HL-60/S4 treated with retinoic acid at 250 ng/mL for 4 days and 3 days (cell line): ENCODE measurements around the gene TMEM108.

Experiments
- in situ Hi-C: fragments of 300-500 bp; cut with MboI; formaldehyde crosslinking; loops from 2 replicates; pipeline ENCODE4 v1.7.0; 2022; ENCODE audit warnings: low sequenced_read_pairs

TMEM108 gene

GRCh38 chr3:133050891-133051290 lies 12.7 kb downstream of the TMEM108 start:
- in situ Hi-C loops: no loop called here

- in situ Hi-C loops: no loop called here
These were observed 15.3 kb downstream of the TMEM108 start for GRCh38 chr3:133053532-133053931.

GRCh38 chr3:133054586-133054985 lies 16.4 kb downstream of the TMEM108 start:
- in situ Hi-C loops: no loop called here

- in situ Hi-C loops: no loop called here
These were observed 17.1 kb downstream of the TMEM108 start for GRCh38 chr3:133055339-133055738.

- in situ Hi-C loops: no loop called here
These were observed 20.1 kb downstream of the TMEM108 start for GRCh38 chr3:133058243-133058642.

- in situ Hi-C loops: no loop called here
These were observed 20.6 kb downstream of the TMEM108 start for GRCh38 chr3:133058831-133059230.

- in situ Hi-C loops: no loop called here
These were observed 27.2 kb downstream of the TMEM108 start for GRCh38 chr3:133065193-133065961.

- in situ Hi-C loops: no loop called here
These were observed 27.8 kb downstream of the TMEM108 start for GRCh38 chr3:133066026-133066425.

- in situ Hi-C loops: no loop called here
These were observed 31.5 kb downstream of the TMEM108 start for GRCh38 chr3:133069556-133070286.

- in situ Hi-C loops: no loop called here
These were observed 36.8 kb downstream of the TMEM108 start for GRCh38 chr3:133074977-133075376.

- in situ Hi-C loops: no loop called here
These were observed 39.5 kb downstream of the TMEM108 start for GRCh38 chr3:133077688-133078087.

GRCh38 chr3:133079621-133080020 lies 41.4 kb downstream of the TMEM108 start:
- in situ Hi-C loops: no loop called here

- in situ Hi-C loops: no loop called here
These were observed 42.8 kb downstream of the TMEM108 start for GRCh38 chr3:133081016-133081415.

GRCh38 chr3:133083395-133083794 lies 45.2 kb downstream of the TMEM108 start:
- in situ Hi-C loops: no loop called here

GRCh38 chr3:133089906-133090485 lies 51.8 kb downstream of the TMEM108 start:
- in situ Hi-C loops: no loop called here

- in situ Hi-C loops: no loop called here
These were observed 54.5 kb downstream of the TMEM108 start for GRCh38 chr3:133092681-133093080.

- in situ Hi-C loops: no loop called here
These were observed 55.2 kb downstream of the TMEM108 start for GRCh38 chr3:133093366-133093765.

- in situ Hi-C loops: no loop called here
These were observed 58.9 kb downstream of the TMEM108 start for GRCh38 chr3:133096900-133097613.

GRCh38 chr3:133103706-133104105 lies 65.5 kb downstream of the TMEM108 start:
- in situ Hi-C loops: no loop called here

- in situ Hi-C loops: no loop called here
These were observed 68.0 kb downstream of the TMEM108 start for GRCh38 chr3:133106169-133106568.

GRCh38 chr3:133112666-133113065 lies 74.5 kb downstream of the TMEM108 start:
- in situ Hi-C loops: no loop called here
